HG03432 (cell line): Measurements from ENCODE around the gene PLA2R1.
"Not testable (repeated sequence)": the region's sequence is repeated elsewhere in the genome, so short reads cannot be mapped to it uniquely, and the experiment has no call there.

Source experiments
- ATAC-seq: cut with Tn5 transposase; IDR thresholded peaks from one replicate; pipeline ENCODE4 v1.9.1; 2021; ENCODE audit warnings: mild to moderate bottlenecking, moderate library complexity; ENCODE audit not compliant: unreplicated experiment

PLA2R1 gene

DNA sequence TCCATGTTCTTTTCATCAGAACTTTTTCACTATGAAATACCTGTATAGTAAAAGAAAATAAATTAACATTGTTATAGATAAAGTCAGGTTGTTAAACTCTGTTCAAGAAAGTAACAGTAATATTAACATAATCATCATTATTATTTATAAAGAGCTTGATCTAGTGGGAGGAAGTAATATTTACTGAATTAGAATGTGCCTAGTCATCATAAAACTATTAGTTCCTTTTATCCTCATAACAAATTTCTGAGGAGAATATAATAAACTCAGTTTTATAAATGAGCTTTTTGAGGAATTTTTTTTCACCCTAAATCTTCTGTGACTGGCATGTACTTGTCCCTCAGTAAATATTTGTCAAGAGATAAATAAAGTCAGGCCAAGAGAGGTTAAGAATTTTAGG is 78.4 kb downstream of the PLA2R1 start:
- no peak for ATAC-seq

DNA sequence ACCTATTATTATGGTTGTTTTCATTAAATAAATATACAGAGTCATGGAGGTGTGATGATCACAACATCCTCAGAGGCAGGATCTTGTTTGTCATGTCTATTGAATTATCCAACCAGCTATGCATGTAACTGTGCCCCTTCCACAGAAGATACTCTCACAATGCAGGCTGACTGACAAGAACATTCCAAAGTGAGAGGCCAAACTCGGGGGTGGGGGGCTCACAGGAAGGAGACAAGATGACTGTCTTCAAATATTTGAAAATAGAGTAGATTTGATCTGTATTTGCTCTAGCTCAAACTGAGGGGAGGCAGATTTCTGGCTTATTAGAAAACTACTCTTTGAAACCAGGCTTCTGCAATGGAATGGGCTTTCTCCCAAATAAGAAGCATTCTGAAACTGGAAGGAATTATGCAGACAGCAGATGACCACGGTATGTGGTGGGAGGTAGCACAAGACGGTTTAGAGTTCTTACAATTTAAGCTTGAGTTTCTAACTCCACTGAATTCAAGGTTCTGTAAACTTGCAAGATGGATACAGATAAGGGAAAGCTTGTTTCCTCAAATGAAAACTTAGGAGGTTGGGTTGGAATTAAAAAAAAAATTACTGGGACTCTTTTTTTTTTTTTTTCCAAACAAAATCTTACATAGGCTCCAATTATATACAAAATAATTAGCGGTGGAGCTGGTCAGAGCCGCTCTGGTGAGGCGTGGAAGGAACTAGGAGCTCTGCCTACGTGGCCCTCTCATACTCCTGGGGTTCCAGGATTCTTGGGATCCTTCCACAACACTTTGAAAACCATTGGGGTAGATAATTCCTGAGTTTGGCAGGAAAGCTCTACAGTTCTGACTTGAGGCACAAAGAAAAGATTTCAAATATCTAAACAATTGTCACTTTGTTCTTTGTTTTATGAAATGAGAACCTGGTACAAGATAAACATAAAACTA is 79.3 kb downstream of the PLA2R1 start:
- no peak for ATAC-seq

GRCh38 chr2:159982270-159982669 is 80.1 kb downstream of the PLA2R1 start:
- no peak for ATAC-seq

GRCh38 chr2:159976527-159977160 is 85.8 kb downstream of the PLA2R1 start:
- no peak for ATAC-seq

DNA sequence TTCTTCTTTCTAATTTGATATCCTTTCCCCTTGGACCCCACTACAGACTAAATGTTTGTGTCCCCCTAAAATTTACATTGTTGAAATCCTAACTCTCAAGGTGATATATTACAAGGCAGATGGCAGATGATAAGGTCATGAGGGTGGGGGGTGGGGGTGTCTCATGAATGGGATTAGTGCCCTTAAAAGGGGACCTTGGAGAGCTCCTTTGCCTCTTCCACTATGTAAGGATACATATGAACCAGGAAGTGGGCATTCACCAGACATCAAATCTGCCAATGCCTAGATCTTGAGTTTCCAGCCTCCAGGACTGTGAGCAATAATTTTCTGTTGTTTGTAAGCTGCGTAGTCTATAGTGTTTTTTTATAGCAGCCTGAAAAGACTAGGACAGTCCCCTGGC is 89.1 kb downstream of the PLA2R1 start:
- ATAC-seq = no peak

DNA sequence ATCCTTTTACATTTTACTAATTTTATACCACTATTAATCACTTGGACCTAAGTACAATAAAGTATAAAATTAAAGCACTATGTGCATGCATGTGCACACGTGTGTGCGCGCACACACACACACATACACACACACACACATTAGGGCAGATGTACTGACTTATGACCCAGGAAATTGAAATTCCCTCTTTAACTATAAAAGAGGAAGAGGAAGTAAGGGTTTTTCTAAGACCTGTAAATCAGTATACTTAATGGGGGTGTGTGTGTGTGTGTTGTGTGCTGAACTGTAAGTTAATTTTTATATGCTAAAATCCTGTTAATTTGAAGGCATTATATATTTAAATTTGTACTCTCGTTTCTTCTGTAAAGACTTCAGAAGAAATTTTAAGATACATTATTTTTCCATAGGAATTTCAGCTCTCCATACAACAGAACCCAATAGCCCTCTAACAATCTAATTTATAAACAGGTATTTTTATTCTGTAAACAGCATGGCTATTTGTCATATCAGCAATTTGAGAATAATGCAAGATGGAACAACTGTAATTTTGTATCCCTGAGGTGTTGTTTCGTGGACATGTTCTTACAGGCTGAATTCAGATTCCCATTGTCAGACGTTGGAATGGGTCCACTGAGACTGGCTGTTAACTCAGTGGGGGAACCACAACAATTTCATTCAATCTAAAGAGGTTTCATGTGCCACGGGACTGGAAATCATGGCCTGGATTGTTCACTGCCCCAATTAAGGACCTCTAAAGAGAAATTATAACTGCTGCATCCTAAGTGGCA is 90.9 kb downstream of the PLA2R1 start:
- ATAC-seq = no peak

- not testable (repeated sequence) for ATAC-seq
Measured at GRCh38 chr2:159970548-159970947, 91.9 kb downstream of the PLA2R1 start.

- ATAC-seq = peak; percentile 56
Measured at GRCh38 chr2:159968279-159968900, 94.0 kb downstream of the PLA2R1 start.

GRCh38 chr2:159963700-159964099 is 98.7 kb downstream of the PLA2R1 start:
- peak; percentile 81 for ATAC-seq

GRCh38 chr2:159962513-159962912 is 99.9 kb downstream of the PLA2R1 start:
- ATAC-seq = not testable (repeated sequence)

- no peak for ATAC-seq
Measured at GRCh38 chr2:159961451-159961850, 101.0 kb downstream of the PLA2R1 start.

DNA sequence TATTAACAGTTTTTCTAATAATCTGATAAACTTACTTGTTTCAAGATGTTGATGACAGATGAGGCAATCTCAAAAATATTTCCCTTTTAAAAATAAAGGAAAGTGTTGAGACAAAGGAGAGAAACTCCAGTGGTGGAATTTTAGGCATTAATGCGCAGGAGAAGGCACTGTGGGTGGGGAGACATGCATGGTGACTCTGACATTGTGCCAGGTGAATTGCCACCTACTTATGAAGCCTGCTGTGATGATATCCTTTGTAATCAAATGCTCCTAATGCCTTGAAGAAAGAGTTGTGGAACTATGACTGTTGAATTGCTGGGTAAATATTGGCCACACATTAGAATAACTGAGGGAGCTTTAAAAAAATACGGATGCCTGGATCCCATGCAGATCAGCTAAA is 101.4 kb downstream of the PLA2R1 start:
- ATAC-seq = no peak

DNA sequence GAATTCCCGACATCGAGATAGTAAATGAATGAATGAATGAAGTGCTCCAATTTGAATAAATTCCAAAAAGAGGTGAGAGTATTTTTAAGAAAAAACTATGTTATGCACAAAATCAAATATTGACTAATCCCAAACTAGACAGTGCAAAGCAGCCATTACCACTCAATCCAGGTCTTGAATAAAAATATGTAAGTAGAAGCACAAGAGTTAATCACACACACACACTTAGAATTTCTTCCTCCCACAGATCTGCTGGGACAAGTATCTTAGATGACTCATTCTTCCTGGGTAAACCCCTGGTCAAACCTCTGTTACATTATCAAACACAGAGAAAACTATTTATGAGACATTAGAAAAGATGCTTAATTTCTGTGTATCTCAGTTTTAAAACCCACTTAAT is 102.0 kb downstream of the PLA2R1 start:
- peak; percentile 74 for ATAC-seq

GRCh38 chr2:159959136-159959535 is 103.3 kb downstream of the PLA2R1 start:
- ATAC-seq = no peak

DNA sequence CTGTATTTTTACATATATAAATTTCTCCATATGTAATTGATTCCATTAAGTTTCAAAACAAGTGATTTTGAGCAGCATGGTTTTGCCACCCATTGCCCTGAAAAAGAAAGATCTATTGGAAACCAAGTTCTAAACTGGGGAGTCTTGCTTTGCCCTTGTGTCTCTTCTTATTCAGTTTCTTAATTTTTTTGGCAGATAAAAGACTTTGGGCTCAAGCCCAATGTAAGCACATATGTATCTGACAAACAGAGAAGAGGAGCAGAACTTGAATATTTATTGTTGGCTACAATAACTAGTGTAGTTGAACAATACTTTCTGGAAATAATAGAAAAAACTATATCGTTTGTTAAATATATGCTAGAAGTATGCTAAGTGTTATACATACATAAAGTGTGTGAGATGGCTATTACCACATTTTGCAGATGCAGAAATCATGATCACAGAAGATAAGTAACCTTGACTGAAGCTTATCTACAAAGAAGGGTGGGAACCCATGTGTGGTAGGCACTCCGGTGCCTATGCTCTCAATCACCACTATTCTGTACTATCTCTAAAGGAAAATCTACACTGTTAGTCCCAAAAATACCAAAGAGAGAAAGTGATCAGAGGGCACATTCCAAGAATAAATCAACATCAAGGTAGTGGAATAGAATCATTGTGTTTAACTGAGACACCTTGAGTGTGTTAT is 109.1 kb downstream of the PLA2R1 start:
- ATAC-seq = no peak

GRCh38 chr2:159946326-159946999 is 116.0 kb downstream of the PLA2R1 start:
- ATAC-seq = no peak

- no peak for ATAC-seq
Measured at GRCh38 chr2:159944874-159945273, 117.5 kb downstream of the PLA2R1 start.

DNA sequence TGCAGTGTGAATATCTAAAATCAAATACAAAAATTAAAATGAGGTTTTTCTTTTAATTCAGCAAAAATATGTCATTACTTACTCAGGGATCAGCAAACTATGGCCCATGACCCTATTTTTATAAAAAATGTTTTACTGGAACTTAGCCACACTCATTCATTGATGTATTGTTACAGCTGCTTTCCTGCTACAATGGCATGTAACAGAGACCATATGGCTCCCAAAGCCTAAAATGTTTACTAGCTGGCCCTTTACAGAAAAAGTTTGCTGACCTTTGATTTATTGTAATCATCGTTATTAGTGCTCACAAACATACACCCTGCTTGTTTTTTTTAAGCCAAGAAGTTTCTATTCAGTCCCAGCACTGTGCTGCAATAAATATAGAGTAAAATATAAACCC is 120.3 kb downstream of the PLA2R1 start:
- no peak for ATAC-seq

- no peak for ATAC-seq
Measured at GRCh38 chr2:159941729-159942128, 120.7 kb downstream of the PLA2R1 start.

DNA sequence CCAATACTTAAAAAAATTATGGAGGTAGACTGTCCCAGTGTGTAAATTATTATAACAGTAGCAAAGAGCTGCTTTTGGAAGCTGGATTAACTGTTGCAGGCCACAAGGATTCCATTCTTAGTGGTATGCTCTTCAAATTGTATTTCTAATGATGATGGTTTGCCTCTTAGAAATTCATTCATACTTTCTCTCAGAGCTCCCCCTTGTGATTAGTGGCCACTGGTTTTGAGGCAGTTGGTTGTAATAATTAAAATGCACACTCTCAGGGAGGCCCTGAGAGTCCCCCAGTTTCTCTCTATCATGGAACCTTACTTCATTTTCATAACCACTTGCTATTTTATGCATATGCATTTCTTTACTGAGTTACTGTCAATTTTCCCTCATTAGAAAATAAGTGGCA is 122.5 kb downstream of the PLA2R1 start:
- ATAC-seq = peak; percentile 84
